Adrenal gland (tissue), 12 donors: ENCODE results near the gene ADAMTS19. TPM values are rescaled to one million over a fixed set of nuclear protein-coding genes. Genes with fewer than 3 reads are reported as not detected.

ENCODE experiments used
- DNase-seq, 7 donors: peaks; one replicate each; pipeline ENCODE4 v3.0.0-alpha.2; 2019 to 2020
- H3K27ac ChIP-seq, 5 donors: fragments of 200-600 bp; sonication (generic) in 4 of 5; 1 replicate in 3 of 5; 2 replicates in 2 of 5; pipeline versions ENCODE4 v1.5.1 to v1.8.0; 2016 to 2020; ENCODE audit warnings: mild to moderate bottlenecking in 1 of 5
- H3K27me3 ChIP-seq: fragments of 200-600 bp; 2 replicates; pipeline ENCODE4 v1.8.0; 2021
- H3K36me3 ChIP-seq, 2 donors: fragments of 200-600 bp; replicated peaks in 1 of 2; 1 replicate in 1 of 2; 2 replicates in 1 of 2; pipeline versions ENCODE4 v1.5.1 to v1.8.0; 2018 to 2022
- H3K4me1 ChIP-seq, 2 donors: fragments of 200-600 bp; replicated peaks in 1 of 2; 1 replicate in 1 of 2; 2 replicates in 1 of 2; pipeline versions ENCODE4 v1.5.1 to v1.8.0; 2018 to 2021
- H3K4me3 ChIP-seq, 4 donors: fragments of 200-600 bp; sonication (generic) in 3 of 4; one replicate each; pipeline ENCODE4 v1.5.1; 2016 to 2018
- H3K9me3 ChIP-seq, 3 donors: fragments of 200-600 bp; sonication (generic) in 1 of 3; replicated peaks in 1 of 3; 1 replicate in 2 of 3; 2 replicates in 1 of 3; pipeline versions ENCODE4 v1.5.1 to v1.8.0; 2016 to 2021
- CTCF ChIP-seq, 6 experiments: fragments of 450-650 bp in 4 of 6; fragments of 200-600 bp in 2 of 6; sonication (generic) in 1 of 6; IDR thresholded peaks; 1 replicate in 5 of 6; 2 replicates in 1 of 6; pipeline versions ENCODE4 v1.5.1 to v1.8.0; 2016 to 2021; ENCODE audit warnings: antibody characterized with exemption in 6 of 6, mild to moderate bottlenecking in 2 of 6, moderate library complexity in 1 of 6
- POLR2A ChIP-seq, 2 donors: fragments of 450-650 bp; IDR thresholded peaks; one replicate each; pipeline ENCODE4 v1.6.1; 2017; ENCODE audit warnings: antibody characterized with exemption in 2 of 2, mild to moderate bottlenecking in 2 of 2, moderate library complexity in 1 of 2
- WGBS, 4 donors: extraction: QIAGEN DNeasy Blood & Tissue Kit in 2 of 4; methylation state at CpG; one replicate each; pipeline versions ENCODE4 v1.1.5 to v1.1.7; 2013 to 2017; 5-methylcytosine and 5-hydroxymethylcytosine counted together
- intact Hi-C, 2 donors: fragments of 100-400 bp; cut with DNase I; formaldehyde crosslinking; loops; one replicate each; pipeline versions ENCODE4 v1.14.1 to v1.15.0; 2022 to 2023
- polyA plus RNA-seq, 3 donors: library from polyadenylated mRNA; stranded (reverse); fragments of 200-250 nt in 2 of 3; fragments of 350-450 nt in 1 of 3; fragmentation: Illumina TruSeq in 1 of 3; extraction: RNeasy Lipid Tissue Mini Kit (QIAGEN cat#74804) in 1 of 3; gene quantifications; one replicate each; pipeline ENCODE4 v1.2.3, GENCODE V29; 2013 to 2014
- total RNA-seq, 9 donors: library from RNA; depleted of rRNA in 4 of 9; stranded (reverse); fragments of >200 nt in 4 of 9; fragments of 120-200 nt in 1 of 9; fragmentation: NEBNext Ultra II Directional in 1 of 9; extraction: Animal tissue kit (Norgen Biotek cat#: 25700) in 1 of 9; gene quantifications; one replicate each; pipeline versions ENCODE4 v1.1.0 to v1.2.4, GENCODE V29; 2013 to 2023
- donor health status: healthy with polysubstance abuse.
- donor health status: Bipolar disorder and iron deficiency.
- donor health status: DM: yes; HTN: yes; CAD: no.
- donor health status: DM: no; HTN: no; CAD: no.
- donor health status: DM: no; HTN: no; CAD: no.
- donor health status: DM: yes; HTN: yes; CAD: no.

ADAMTS19 gene
- total and polyA plus RNA-seq, 12 donors, result 0.14 to 32.9 (median 0.91) TPM; not detected in 3

GRCh38 chr5:129763651-129764050 is 303.6 kb downstream of the ADAMTS19 start:
- TF ChIP-seq POLR2A (IDR thresholded peaks at IDR 0.05), result no peak
- TF ChIP-seq CTCF (IDR thresholded peaks at IDR 0.05), result no peak

GRCh38 chr5:129766798-129767197 is 306.7 kb downstream of the ADAMTS19 start:
- WGBS, 4 donors, result 66 to 88% (median 76%) methylated on average over 2 of the region's 2 CpGs
- no peaks in the 10 kb centered on the region for H3K36me3 ChIP-seq
- H3K4me3 ChIP-seq, result no peak overlapping the region
- DNase-seq, result no peak
- intact Hi-C loops, result loop anchor here in 1 of 2 donors (5.0 to 10.0 kb wide), 3 partner anchors 104 to 859 kb away; no protein-coding TSS in a partner anchor
- no peak for TF ChIP-seq POLR2A (IDR thresholded peaks at IDR 0.05)
- TF ChIP-seq CTCF (IDR thresholded peaks at IDR 0.05), result no peak
- no peak overlapping the region for H3K27ac ChIP-seq
- H3K4me1 ChIP-seq, result no peaks in the 10 kb centered on the region
- no peaks in the 10 kb centered on the region for H3K9me3 ChIP-seq
- H3K27me3 ChIP-seq, result no peaks in the 10 kb centered on the region

More at GRCh38 chr5:129763651-129764050, 303.6 kb downstream of the ADAMTS19 start:
- Histone ChIP-seq H3K27ac (no peak overlapping the region), H3K9me3 (no peaks in the 10 kb centered on the region), H3K27me3 (no peaks in the 10 kb centered on the region), H3K36me3 (no peaks in the 10 kb centered on the region), H3K4me1 (no peaks in the 10 kb centered on the region), H3K4me3 (no peak overlapping the region)
- WGBS, 4 donors, result 92 to 96% (median 94%) methylated on average over 1 of the region's 1 CpG
- DNase-seq, result no peak
- intact Hi-C loops, result loop anchor here in 1 of 2 donors (10.0 kb wide), 1 partner anchor 589 kb away; no protein-coding TSS in a partner anchor

- intact Hi-C loops, result loop anchor here in 1 of 2 donors (5.0 to 10.0 kb wide), 3 partner anchors 106 to 861 kb away; no protein-coding TSS in a partner anchor
Measured at GRCh38 chr5:129767927-129768380, 307.9 kb downstream of the ADAMTS19 start.

GRCh38 chr5:129768735-129769134 is 308.6 kb downstream of the ADAMTS19 start:
- Histone ChIP-seq H3K4me1 (no peaks in the 10 kb centered on the region), H3K4me3 (no peak overlapping the region), H3K27me3 (no peaks in the 10 kb centered on the region), H3K27ac (no peak overlapping the region), H3K36me3 (no peaks in the 10 kb centered on the region), H3K9me3 (no peaks in the 10 kb centered on the region)
- 66 to 78% (median 71%) methylated on average over 6 of the region's 6 CpGs for WGBS, 4 donors
- DNase-seq, result no peak
- intact Hi-C loops, result loop anchor here in 1 of 2 donors (5.0 to 10.0 kb wide), 3 partner anchors 106 to 861 kb away; no protein-coding TSS in a partner anchor
- TF ChIP-seq POLR2A (IDR thresholded peaks at IDR 0.05) (no peak), CTCF (IDR thresholded peaks at IDR 0.05) (no peak)

More at GRCh38 chr5:129767927-129768380, 307.9 kb downstream of the ADAMTS19 start:
- WGBS, 4 donors, result 0 to 1% (median 0%) methylated on average over 3 of the region's 3 CpGs
- H3K4me3 ChIP-seq, result no peak overlapping the region
- H3K9me3 ChIP-seq, result no peaks in the 10 kb centered on the region
- H3K27ac ChIP-seq, result no peak overlapping the region
- TF ChIP-seq POLR2A (IDR thresholded peaks at IDR 0.05) (no peak), CTCF (IDR thresholded peaks at IDR 0.05) (peak; percentile 95 to 99 (median 98))
- H3K27me3 ChIP-seq, result no peaks in the 10 kb centered on the region
- no peaks in the 10 kb centered on the region for H3K36me3 ChIP-seq
- DNase-seq, result peak; percentile 69 to 88 (median 76)
- H3K4me1 ChIP-seq, result no peaks in the 10 kb centered on the region
